HEK293T (cell line): ENCODE results near the gene RTKN.

Experiments
- CTCF ChIA-PET: fragments of 350-600 bp; formaldehyde crosslinking; extraction: SDS; loops from one replicate; lab custom pipeline; 2021; ENCODE audit warnings: antibody characterized with exemption, inconsistent platforms; lab: Yijun Ruan, JAX
- POLR2A ChIA-PET: fragments of 350-600 bp; formaldehyde crosslinking; extraction: SDS; loops from one replicate; lab custom pipeline; 2020; ENCODE audit warnings: antibody characterized with exemption, inconsistent platforms; lab: Yijun Ruan, JAX
- DNase-seq: peaks from one replicate; pipeline ENCODE4 v3.0.0; 2012; ENCODE audit warnings: mixed read lengths; ENCODE audit errors: extremely low spot score
- ARNT ChIP-seq: fragments of 450-650 bp; IDR thresholded peaks from 2 replicates; pipeline ENCODE4 v1.6.1; 2017; ENCODE audit warnings: mild to moderate bottlenecking
- BHLHE40 ChIP-seq: fragments of 450-650 bp; IDR thresholded peaks from 2 replicates; pipeline ENCODE4 v1.6.1; 2016; ENCODE audit warnings: mild to moderate bottlenecking, moderate library complexity, borderline replicate concordance
- CTBP1 ChIP-seq: fragments of 450-650 bp; IDR thresholded peaks from 2 replicates; pipeline ENCODE4 v1.6.1; 2016; ENCODE audit warnings: borderline replicate concordance
- ELF4 ChIP-seq: fragments of 450-650 bp; IDR thresholded peaks from 2 replicates; pipeline ENCODE4 v1.6.1; 2017; ENCODE audit warnings: antibody characterized with exemption
- FOXA1 ChIP-seq: fragments of 450-650 bp; IDR thresholded peaks from 2 replicates; pipeline ENCODE4 v1.6.1; 2016; ENCODE audit warnings: mild to moderate bottlenecking
- FOXK2 ChIP-seq: fragments of 450-650 bp; IDR thresholded peaks from 2 replicates; pipeline ENCODE4 v1.6.1; 2016; ENCODE audit warnings: mild to moderate bottlenecking
- FOXM1 ChIP-seq: fragments of 450-650 bp; IDR thresholded peaks from 2 replicates; pipeline ENCODE4 v1.6.1; 2017; ENCODE audit warnings: mild to moderate bottlenecking, borderline replicate concordance
- HDGF ChIP-seq: fragments of 450-650 bp; IDR thresholded peaks from 2 replicates; pipeline ENCODE4 v1.6.1; 2017; ENCODE audit warnings: antibody characterized with exemption, borderline replicate concordance
- L3MBTL2 ChIP-seq: fragments of 450-650 bp; conservative IDR thresholded peaks from 2 replicates; pipeline ENCODE4 v1.6.1; 2016; ENCODE audit warnings: mild to moderate bottlenecking
- LEF1 ChIP-seq: fragments of 450-650 bp; IDR thresholded peaks from 2 replicates; pipeline ENCODE4 v1.6.1; 2017; ENCODE audit warnings: mild to moderate bottlenecking, borderline replicate concordance
- NFRKB ChIP-seq: fragments of 450-650 bp; IDR thresholded peaks from 2 replicates; pipeline ENCODE4 v1.6.1; 2016; ENCODE audit warnings: mild to moderate bottlenecking, moderate library complexity
- SP1 ChIP-seq: fragments of 450-650 bp; IDR thresholded peaks from 2 replicates; pipeline ENCODE4 v1.6.1; 2017
- SUZ12 ChIP-seq: fragments of 450-650 bp; IDR thresholded peaks from 2 replicates; pipeline ENCODE4 v1.6.1; 2016; ENCODE audit warnings: mild to moderate bottlenecking
- TARDBP ChIP-seq: fragments of 450-650 bp; IDR thresholded peaks from 2 replicates; pipeline ENCODE4 v1.6.1; 2016
- ZNF384 ChIP-seq: fragments of 450-650 bp; IDR thresholded peaks from 2 replicates; pipeline ENCODE4 v1.6.1; 2016
- TF ChIP-seq, protein P1 (sequence below): fragments of 450-650 bp; IDR thresholded peaks from 2 replicates; pipeline ENCODE4 v1.6.1; 2016

RTKN gene

DNA sequence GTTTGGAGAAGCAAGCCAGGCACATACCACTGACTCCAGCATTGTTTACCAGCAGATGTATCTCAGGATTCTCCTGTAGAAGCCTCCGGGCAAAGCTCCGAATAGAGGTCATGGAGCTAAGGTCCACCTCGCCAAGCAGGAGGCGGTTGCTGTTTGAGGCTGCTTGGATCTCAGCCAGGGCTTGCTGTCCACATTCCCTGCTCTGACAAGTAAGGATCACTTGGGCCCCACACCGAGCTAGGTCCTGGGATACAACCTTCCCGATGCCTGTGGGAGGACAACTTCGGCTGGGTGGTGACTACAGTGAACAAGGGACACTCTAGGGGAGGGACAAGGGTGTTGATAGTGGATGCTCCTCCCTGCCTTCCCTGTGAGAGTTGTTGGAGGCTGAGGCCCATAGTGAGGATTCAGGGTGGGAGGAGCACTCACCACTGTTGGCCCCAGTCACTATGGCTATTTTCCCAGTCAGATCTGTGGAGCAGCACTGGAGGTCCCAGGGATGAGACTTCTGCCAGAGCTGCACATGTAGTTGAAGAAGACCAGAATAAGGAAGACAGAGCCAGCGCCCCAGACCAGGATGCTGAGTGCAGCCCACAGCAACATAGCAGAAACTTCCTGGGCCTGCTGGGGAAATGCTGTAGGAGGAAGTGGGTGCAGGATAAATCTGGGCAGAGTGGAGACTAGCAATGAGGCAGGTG, 28.6 kb downstream of the RTKN start:
- POLR2A ChIA-PET, result interaction anchor here (0.7 to 1.4 kb wide), 4 partner anchors 8 to 53 kb away, joined by 3 to 4 read pairs (median 3); partner anchors contain the start of genes C2orf81, INO80B and MOGS
- no peak for DNase-seq
- CTCF ChIA-PET, result no interaction called here
- no peak for TF ChIP-seq CTBP1
- no peak for TF ChIP-seq HDGF
- TF ChIP-seq LEF1, result no peak
- no peak for TF ChIP-seq SUZ12
- no peak for TF ChIP-seq ZNF384
- no peak for TF ChIP-seq FOXA1
- TF ChIP-seq FOXK2, result no peak

DNA sequence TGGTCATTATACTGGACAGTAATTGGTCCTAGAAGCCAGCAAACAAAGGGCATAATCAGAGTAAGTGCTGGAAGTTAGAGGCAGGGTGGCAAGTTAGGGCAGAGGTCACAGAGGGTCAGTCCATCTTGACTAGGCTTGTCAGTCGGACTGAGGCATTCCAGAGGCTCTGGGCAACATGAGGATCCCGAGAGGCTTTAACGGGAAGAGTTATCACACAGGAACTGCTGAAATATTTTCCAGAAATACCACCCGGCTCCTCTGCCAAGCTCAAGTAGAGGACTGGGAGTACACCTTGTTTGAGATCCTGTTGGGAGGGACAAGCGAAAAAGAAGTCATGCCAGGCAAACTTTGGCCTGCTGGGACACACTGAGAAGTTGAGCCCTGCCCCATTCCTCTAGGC, 34.1 kb downstream of the RTKN start:
- ChIA-PET CTCF (no interaction called here), POLR2A (interaction anchor here (1.2 to 1.7 kb wide), 2 partner anchors 15 to 50 kb away, joined by 3 read pairs; partner anchors contain the start of gene WBP1)
- TF ChIP-seq BHLHE40 (no peak), FOXK2 (no peak), HDGF (no peak), TARDBP (no peak), L3MBTL2 (no peak), ZNF384 (no peak), NFRKB (no peak), SP1 (no peak), CTBP1 (no peak), ELF4 (no peak), FOXA1 (no peak), SUZ12 (no peak), LEF1 (no peak), FOXM1 (no peak), ARNT (no peak)
- TF ChIP-seq, protein P1, sequence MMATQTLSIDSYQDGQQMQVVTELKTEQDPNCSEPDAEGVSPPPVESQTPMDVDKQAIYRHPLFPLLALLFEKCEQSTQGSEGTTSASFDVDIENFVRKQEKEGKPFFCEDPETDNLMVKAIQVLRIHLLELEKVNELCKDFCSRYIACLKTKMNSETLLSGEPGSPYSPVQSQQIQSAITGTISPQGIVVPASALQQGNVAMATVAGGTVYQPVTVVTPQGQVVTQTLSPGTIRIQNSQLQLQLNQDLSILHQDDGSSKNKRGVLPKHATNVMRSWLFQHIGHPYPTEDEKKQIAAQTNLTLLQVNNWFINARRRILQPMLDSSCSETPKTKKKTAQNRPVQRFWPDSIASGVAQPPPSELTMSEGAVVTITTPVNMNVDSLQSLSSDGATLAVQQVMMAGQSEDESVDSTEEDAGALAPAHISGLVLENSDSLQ, result no peak
- DNase-seq, result no peak

DNA sequence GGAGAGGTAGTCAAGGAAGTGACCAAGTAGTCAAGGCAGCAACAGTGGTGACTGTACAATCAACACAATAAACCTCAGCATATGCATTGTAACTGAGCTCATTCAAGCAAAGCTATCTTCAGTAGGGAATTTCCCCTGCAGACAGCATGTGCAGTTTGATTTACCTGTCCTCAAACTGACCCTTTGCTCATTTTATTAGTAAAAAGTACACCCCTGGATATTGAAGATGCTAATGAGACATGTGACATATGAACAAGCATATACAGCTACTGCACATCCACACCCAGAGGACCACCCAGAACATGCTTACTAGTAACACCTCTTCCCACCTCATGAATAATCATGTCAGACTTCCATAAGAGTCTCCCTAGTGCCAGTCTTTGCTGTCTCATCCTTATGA, 35.7 kb downstream of the RTKN start:
- no peak for DNase-seq
- TF ChIP-seq BHLHE40 (no peak), NFRKB (no peak), CTBP1 (no peak)
- TF ChIP-seq, protein P1, result no peak
- ChIA-PET CTCF (interaction anchor here (0.7 kb wide), 1 partner anchor 69 kb away, joined by 3 read pairs; no protein-coding TSS in a partner anchor), POLR2A (interaction anchor here (1.7 kb wide), 1 partner anchor 16 kb away, joined by 3 read pairs; no protein-coding TSS in a partner anchor)

DNA sequence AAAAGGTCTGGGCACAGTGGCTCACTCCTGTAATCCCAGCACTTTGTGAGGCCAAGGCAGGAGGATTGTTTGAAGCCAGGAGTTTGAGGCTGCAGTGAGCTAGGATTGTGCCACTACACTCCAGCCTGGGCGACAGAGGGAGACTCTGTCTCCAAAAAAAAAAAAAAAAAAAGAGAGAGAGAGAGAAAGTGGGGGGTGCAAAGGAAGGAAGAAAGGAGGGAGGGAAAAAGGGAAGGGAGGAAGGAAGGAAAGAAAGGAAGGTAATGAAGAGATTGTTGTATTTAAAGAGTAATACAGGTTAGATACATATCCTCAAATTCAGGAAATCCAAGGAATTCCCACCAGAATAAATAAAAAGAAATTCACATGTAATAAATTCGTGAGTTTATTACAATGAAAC, 39.8 kb downstream of the RTKN start:
- CTCF ChIA-PET, result interaction anchor here (0.9 to 1.1 kb wide), 2 partner anchors 67 to 73 kb away, joined by 4 to 5 read pairs; no protein-coding TSS in a partner anchor
- TF ChIP-seq ZNF384 (peak; percentile 58), TARDBP (no peak), SUZ12 (no peak)
- DNase-seq, result no peak
- POLR2A ChIA-PET, result interaction anchor here (3.1 kb wide), 1 partner anchor 10 kb away, joined by 12 read pairs; no protein-coding TSS in a partner anchor

DNA sequence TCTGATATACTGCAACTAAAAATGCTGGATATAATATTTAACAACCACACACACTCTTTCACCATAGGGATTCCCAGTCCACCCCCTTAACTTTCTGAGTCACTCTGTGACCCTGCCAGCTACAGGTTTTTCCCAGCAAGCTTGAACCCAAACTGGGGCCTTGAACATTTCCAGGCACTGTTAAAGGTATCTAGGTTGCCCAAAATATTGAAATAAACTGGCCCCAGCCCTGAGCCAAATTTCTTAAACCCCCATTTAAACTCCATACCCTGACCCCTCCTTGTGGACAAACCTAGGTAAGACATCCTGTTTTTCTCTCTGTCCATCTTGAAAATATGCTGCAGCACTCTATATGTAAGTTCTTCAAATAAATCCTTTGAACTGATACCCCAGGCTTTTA, 42.0 kb downstream of the RTKN start:
- DNase-seq, result peak; percentile 40
- TF ChIP-seq ELF4, result no peak
- no peak for TF ChIP-seq CTBP1
- TF ChIP-seq, protein P1, result no peak
- no peak for TF ChIP-seq SUZ12
- no peak for TF ChIP-seq L3MBTL2
- no peak for TF ChIP-seq BHLHE40
- TF ChIP-seq FOXA1, result no peak
- TF ChIP-seq ZNF384, result no peak
- no peak for TF ChIP-seq FOXM1
- no peak for TF ChIP-seq FOXK2
- no peak for TF ChIP-seq LEF1
- no peak for TF ChIP-seq NFRKB
- TF ChIP-seq TARDBP, result no peak
- no peak for TF ChIP-seq SP1
- TF ChIP-seq HDGF, result no peak
- TF ChIP-seq ARNT, result no peak
- CTCF ChIA-PET, result no interaction called here
- POLR2A ChIA-PET, result interaction anchor here (3.1 kb wide), 1 partner anchor 8 kb away, joined by 12 read pairs; no protein-coding TSS in a partner anchor

DNA sequence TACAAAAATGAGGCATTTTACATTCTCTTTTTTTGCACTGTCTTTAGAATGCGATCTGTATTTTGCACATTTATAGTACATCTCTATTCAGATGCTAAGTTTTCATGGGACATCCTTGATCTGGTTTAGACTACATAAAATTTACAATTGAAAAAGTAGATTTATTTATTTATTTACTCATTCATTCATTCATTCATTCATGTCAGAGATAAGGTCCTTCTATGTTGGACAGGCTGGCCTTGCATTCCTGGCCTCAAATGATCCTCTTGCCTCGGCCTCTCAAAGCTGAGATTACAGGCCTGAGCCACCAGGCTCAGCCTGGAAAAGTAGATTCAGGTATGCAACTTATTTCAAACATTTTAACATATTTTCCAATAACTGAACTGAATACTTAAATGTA, 45.6 kb downstream of the RTKN start:
- POLR2A ChIA-PET, result no interaction called here
- CTCF ChIA-PET, result interaction anchor here (1.0 kb wide), 1 partner anchor 79 kb away, joined by 3 read pairs; no protein-coding TSS in a partner anchor
- no peak for TF ChIP-seq TARDBP
- TF ChIP-seq L3MBTL2, result no peak
- TF ChIP-seq ELF4, result no peak
- no peak for TF ChIP-seq SUZ12
- no peak for TF ChIP-seq FOXA1
- TF ChIP-seq, protein P1, result no peak
- no peak for TF ChIP-seq FOXM1
- TF ChIP-seq ARNT, result no peak
- TF ChIP-seq HDGF, result no peak
- no peak for TF ChIP-seq FOXK2
- no peak for TF ChIP-seq BHLHE40
- no peak for DNase-seq
